IPS-NIHi11 (cell line): ENCODE data around the gene PROX1.

Source experiments
- DNase-seq: peaks from one replicate; pipeline ENCODE4 v3.0.0; 2012; ENCODE audit warnings: mixed read lengths, low spot score

The PROX1 gene

GRCh38 chr1:213999732-214000131, 12.0 kb downstream of the PROX1 start:
- no peak for DNase-seq

GRCh38 chr1:214002060-214002459, 14.3 kb downstream of the PROX1 start:
- no peak for DNase-seq

GRCh38 chr1:214002472-214002871, 14.7 kb downstream of the PROX1 start:
- no peak for DNase-seq

GRCh38 chr1:214003233-214003632, 15.5 kb downstream of the PROX1 start:
- no peak for DNase-seq

GRCh38 chr1:214004014-214004413, 16.2 kb downstream of the PROX1 start:
- no peak for DNase-seq

GRCh38 chr1:214004795-214005194, 17.0 kb downstream of the PROX1 start:
- no peak for DNase-seq

- no peak for DNase-seq
These were observed 17.9 kb downstream of the PROX1 start for GRCh38 chr1:214005708-214006107.

- DNase-seq = no peak
These were observed 19.1 kb downstream of the PROX1 start for GRCh38 chr1:214006845-214007244.

GRCh38 chr1:214008347-214008746, 20.6 kb downstream of the PROX1 start:
- DNase-seq = no peak

- no peak for DNase-seq
These were observed 21.1 kb downstream of the PROX1 start for GRCh38 chr1:214008791-214009422.

- DNase-seq = no peak
These were observed 21.8 kb downstream of the PROX1 start for GRCh38 chr1:214009423-214010196.

- DNase-seq = no peak
These were observed 22.4 kb downstream of the PROX1 start for GRCh38 chr1:214010197-214010573.

- no peak for DNase-seq
These were observed 22.9 kb downstream of the PROX1 start for GRCh38 chr1:214010717-214011116.

GRCh38 chr1:214012418-214012817, 24.6 kb downstream of the PROX1 start:
- DNase-seq = no peak

GRCh38 chr1:214013614-214014377, 26.0 kb downstream of the PROX1 start:
- DNase-seq = no peak

GRCh38 chr1:214014730-214015129, 27.0 kb downstream of the PROX1 start:
- DNase-seq = no peak

GRCh38 chr1:214017191-214017982, 29.6 kb downstream of the PROX1 start:
- DNase-seq = no peak

- DNase-seq = no peak
These were observed 30.9 kb downstream of the PROX1 start for GRCh38 chr1:214018386-214019268.

- no peak for DNase-seq
These were observed 31.7 kb downstream of the PROX1 start for GRCh38 chr1:214019499-214019898.

GRCh38 chr1:214021321-214021720, 33.5 kb downstream of the PROX1 start:
- no peak for DNase-seq

- DNase-seq = no peak
These were observed 34.5 kb downstream of the PROX1 start for GRCh38 chr1:214022229-214022791.
